ENCODE data around the gene ZBED4. TPM values are rescaled to one million over a fixed set of nuclear protein-coding genes. Genes with fewer than 3 reads are reported as not detected.
A peak's percentile ranks its signal among the peaks of the same experiment; 100 is the strongest.

The ZBED4 gene
- total and polyA plus RNA-seq, 2 of the 13 experiments (the other 11 are each of a cell fraction or from before 2014, with no cell fraction given) = 5.4 to 9.6 TPM

DNA sequence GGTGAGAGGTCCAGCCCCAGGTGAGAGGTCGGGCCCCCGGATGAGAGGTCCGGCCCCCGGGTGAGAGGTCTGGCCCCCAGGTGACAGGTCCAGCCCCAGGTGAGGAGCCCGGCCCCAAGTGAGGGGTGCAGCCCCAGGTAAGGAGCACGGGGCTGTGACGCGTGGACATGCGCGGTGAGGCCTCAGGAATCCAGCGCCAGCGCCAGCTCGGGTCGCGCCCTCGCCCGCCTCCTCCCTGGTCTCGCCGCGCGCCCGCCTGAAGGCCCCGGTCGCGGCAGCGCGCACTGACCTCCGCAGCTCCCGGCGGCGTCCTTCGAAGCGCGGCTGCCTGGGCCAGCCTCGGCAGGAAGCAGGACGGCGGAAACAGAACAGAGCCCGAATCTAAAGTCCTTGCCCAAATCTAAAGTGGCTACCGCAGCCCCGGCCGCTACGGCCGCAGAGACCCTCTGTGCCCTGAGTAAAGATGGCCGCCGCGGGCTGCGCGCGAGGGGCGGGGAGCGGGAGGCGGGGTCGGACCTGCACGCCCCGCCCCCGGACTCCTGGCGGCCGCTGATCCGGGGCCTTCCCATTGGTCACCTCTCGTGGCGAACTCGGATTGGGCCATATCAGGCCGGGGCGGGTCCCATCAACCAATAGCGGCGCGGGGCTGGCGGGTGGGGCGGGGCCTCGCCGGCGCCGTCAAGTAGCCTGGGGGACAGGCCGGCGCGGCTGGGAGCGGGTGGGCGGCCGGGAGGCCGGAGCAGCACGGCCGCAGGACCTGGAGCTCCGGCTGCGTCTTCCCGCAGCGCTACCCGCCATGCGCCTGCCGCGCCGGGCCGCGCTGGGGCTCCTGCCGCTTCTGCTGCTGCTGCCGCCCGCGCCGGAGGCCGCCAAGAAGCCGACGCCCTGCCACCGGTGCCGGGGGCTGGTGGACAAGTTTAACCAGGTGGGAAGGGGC lies 64.6 kb downstream of the ZBED4 start, which contains the start of the genes ALG12 and CRELD2 (continued):
- TF ChIP-seq STAG1 (CRISPR knock-in tag; IDR thresholded peaks at IDR 0.05) (peak; percentile 15), ZNF558 (CRISPR knock-in tag; IDR thresholded peaks at IDR 0.05; ENCODE audit: borderline replicate concordance) (no peak), REXO4 (CRISPR knock-in tag; IDR thresholded peaks at IDR 0.05; ENCODE audit: borderline replicate concordance) (no peak), HMG20A (CRISPR knock-in tag; IDR thresholded peaks at IDR 0.05; ENCODE audit: borderline replicate concordance) (no peak), ATM (IDR thresholded peaks at IDR 0.05; ENCODE audit: borderline replicate concordance) (no peak), SALL2 (CRISPR knock-in tag; IDR thresholded peaks at IDR 0.05) (peak; percentile 29), SP1 (IDR thresholded peaks at IDR 0.05) (0 out of 2 replicates have a peak, but pooled peaks have one; percentile 36), SP1 (CRISPR knock-in tag; IDR thresholded peaks at IDR 0.05) (0 out of 2 replicates have a peak, but pooled peaks have one; percentile 50), YEATS4 (CRISPR knock-in tag; IDR thresholded peaks at IDR 0.05; ENCODE audit: borderline replicate concordance) (peak; percentile 84; the same call in 1 of the 2 replicates)
- TF ChIP-seq, protein P1, sequence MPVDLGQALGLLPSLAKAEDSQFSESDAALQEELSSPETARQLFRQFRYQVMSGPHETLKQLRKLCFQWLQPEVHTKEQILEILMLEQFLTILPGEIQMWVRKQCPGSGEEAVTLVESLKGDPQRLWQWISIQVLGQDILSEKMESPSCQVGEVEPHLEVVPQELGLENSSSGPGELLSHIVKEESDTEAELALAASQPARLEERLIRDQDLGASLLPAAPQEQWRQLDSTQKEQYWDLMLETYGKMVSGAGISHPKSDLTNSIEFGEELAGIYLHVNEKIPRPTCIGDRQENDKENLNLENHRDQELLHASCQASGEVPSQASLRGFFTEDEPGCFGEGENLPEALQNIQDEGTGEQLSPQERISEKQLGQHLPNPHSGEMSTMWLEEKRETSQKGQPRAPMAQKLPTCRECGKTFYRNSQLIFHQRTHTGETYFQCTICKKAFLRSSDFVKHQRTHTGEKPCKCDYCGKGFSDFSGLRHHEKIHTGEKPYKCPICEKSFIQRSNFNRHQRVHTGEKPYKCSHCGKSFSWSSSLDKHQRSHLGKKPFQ (CRISPR knock-in tag; IDR thresholded peaks at IDR 0.05; ENCODE audit: insufficient replicate concordance) = peak; percentile 6
- TF ChIP-seq, protein P2, sequence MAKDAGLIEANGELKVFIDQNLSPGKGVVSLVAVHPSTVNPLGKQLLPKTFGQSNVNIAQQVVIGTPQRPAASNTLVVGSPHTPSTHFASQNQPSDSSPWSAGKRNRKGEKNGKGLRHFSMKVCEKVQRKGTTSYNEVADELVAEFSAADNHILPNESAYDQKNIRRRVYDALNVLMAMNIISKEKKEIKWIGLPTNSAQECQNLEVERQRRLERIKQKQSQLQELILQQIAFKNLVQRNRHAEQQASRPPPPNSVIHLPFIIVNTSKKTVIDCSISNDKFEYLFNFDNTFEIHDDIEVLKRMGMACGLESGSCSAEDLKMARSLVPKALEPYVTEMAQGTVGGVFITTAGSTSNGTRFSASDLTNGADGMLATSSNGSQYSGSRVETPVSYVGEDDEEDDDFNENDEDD (CRISPR knock-in tag; IDR thresholded peaks at IDR 0.05; ENCODE audit: borderline replicate concordance) = peak; percentile 63; the same call in 1 of the 2 replicates
- TF ChIP-seq, protein P3, sequence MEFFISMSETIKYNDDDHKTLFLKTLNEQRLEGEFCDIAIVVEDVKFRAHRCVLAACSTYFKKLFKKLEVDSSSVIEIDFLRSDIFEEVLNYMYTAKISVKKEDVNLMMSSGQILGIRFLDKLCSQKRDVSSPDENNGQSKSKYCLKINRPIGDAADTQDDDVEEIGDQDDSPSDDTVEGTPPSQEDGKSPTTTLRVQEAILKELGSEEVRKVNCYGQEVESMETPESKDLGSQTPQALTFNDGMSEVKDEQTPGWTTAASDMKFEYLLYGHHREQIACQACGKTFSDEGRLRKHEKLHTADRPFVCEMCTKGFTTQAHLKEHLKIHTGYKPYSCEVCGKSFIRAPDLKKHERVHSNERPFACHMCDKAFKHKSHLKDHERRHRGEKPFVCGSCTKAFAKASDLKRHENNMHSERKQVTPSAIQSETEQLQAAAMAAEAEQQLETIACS (CRISPR knock-in tag; IDR thresholded peaks at IDR 0.05) = peak; percentile 94

Measured in HepG2 (cell line).